ENCODE results near the gene GRIN2A. TPM values are rescaled to one million over a fixed set of nuclear protein-coding genes. Genes with fewer than 3 reads are reported as not detected.

Gene GRIN2A
- total and polyA plus RNA-seq, 12 donors: 0.07 to 1.2 (median 0.32) TPM; not detected in 2

GRCh38 chr16:9843424-9844018 is 338.7 kb downstream of the GRIN2A start:
- H3K9me3 ChIP-seq (replicated peaks in 1 of 3): no peaks in the 10 kb centered on the region

GRCh38 chr16:9840761-9841665 is 341.2 kb downstream of the GRIN2A start:
- Histone ChIP-seq H3K36me3 (replicated peaks in 1 of 2) (no peaks in the 10 kb centered on the region), H3K4me3 (no peak overlapping the region), H3K27ac (no peak overlapping the region), H3K9me3 (replicated peaks in 1 of 3) (no peaks in the 10 kb centered on the region), H3K27me3 (no peaks in the 10 kb centered on the region), H3K4me1 (replicated peaks in 1 of 2) (peaks cover 0 to 3% of the 10 kb centered on the region in 2 donors)
- no peak for DNase-seq
- intact Hi-C loops (cut with DNase I): no loop called here
- TF ChIP-seq POLR2A (IDR thresholded peaks at IDR 0.05) (no peak), CTCF (IDR thresholded peaks at IDR 0.05) (no peak)
- WGBS, 4 donors: 72 to 85% (median 78%) methylated on average over 4 of the region's 4 CpGs

More at GRCh38 chr16:9843424-9844018, 338.7 kb downstream of the GRIN2A start:
- DNase-seq: no peak
- 80 to 86% (median 85%) methylated on average over 3 of the region's 3 CpGs for WGBS, 4 donors
- Histone ChIP-seq H3K27ac (no peak overlapping the region), H3K36me3 (replicated peaks in 1 of 2) (no peaks in the 10 kb centered on the region), H3K27me3 (no peaks in the 10 kb centered on the region), H3K4me3 (no peak overlapping the region), H3K4me1 (replicated peaks in 1 of 2) (peaks cover 0 to 8% of the 10 kb centered on the region in 2 donors)
- intact Hi-C loops (cut with DNase I): no loop called here
- TF ChIP-seq CTCF (IDR thresholded peaks at IDR 0.05): no peak
- TF ChIP-seq POLR2A (IDR thresholded peaks at IDR 0.05): no peak

- Histone ChIP-seq H3K36me3 (replicated peaks in 1 of 2) (no peaks in the 10 kb centered on the region), H3K27me3 (no peaks in the 10 kb centered on the region), H3K27ac (no peak overlapping the region), H3K9me3 (replicated peaks in 1 of 3) (no peaks in the 10 kb centered on the region), H3K4me1 (replicated peaks in 1 of 2) (no peaks in the 10 kb centered on the region), H3K4me3 (no peak overlapping the region)
- intact Hi-C loops (cut with DNase I): no loop called here
- WGBS, 4 donors: 69 to 79% (median 76%) methylated on average over 2 of the region's 2 CpGs
- DNase-seq: no peak
- TF ChIP-seq POLR2A (IDR thresholded peaks at IDR 0.05): no peak
- no peak for TF ChIP-seq CTCF (IDR thresholded peaks at IDR 0.05)
Observed at GRCh38 chr16:9837481-9837880, 344.7 kb downstream of the GRIN2A start.

GRCh38 chr16:9836118-9836736 is 346.0 kb downstream of the GRIN2A start:
- Histone ChIP-seq H3K27ac (no peak overlapping the region), H3K4me3 (no peak overlapping the region), H3K4me1 (replicated peaks in 1 of 2) (no peaks in the 10 kb centered on the region), H3K27me3 (no peaks in the 10 kb centered on the region), H3K9me3 (replicated peaks in 1 of 3) (no peaks in the 10 kb centered on the region), H3K36me3 (replicated peaks in 1 of 2) (no peaks in the 10 kb centered on the region)
- intact Hi-C loops (cut with DNase I): no loop called here
- TF ChIP-seq CTCF (IDR thresholded peaks at IDR 0.05): no peak
- 43 to 46% (median 44%) methylated on average over 9 of the region's 9 CpGs for WGBS, 4 donors
- peak in 4 of 7 donors; percentile 21 to 43 (median 32) for DNase-seq

Measured in adrenal gland (tissue), 12 donors.